Left lung (tissue), 10 donors: ENCODE measurements around the gene FAP. TPM values are rescaled to one million over a fixed set of nuclear protein-coding genes. Genes with fewer than 3 reads are reported as not detected.
A peak's percentile ranks its signal among the peaks of the same experiment; 100 is the strongest.

Experiments used
- ATAC-seq: fragments of 200-7000 bp; cut with Tn5 transposase; one replicate; pipeline ENCODE4 v1.9.1; 2020; ENCODE audit warnings: moderate library complexity
- DNase-seq, 4 donors: peaks; one replicate each; pipeline ENCODE4 v3.0.0-alpha.2; 2013 to 2020
- H3K27ac ChIP-seq, 2 donors: fragments of 200-600 bp; sonication (generic) in 1 of 2; one replicate each; pipeline versions ENCODE4 v1.5.0 to v1.8.0; 2020 to 2021
- H3K27me3 ChIP-seq, 2 donors: fragments of 200-600 bp; sonication (generic) in 1 of 2; one replicate each; pipeline versions ENCODE4 v1.5.0 to v1.8.0; 2020 to 2021
- H3K36me3 ChIP-seq, 2 donors: fragments of 200-600 bp; sonication (generic) in 1 of 2; one replicate each; pipeline versions ENCODE4 v1.5.0 to v1.8.0; 2020 to 2021
- H3K4me1 ChIP-seq, 2 donors: fragments of 200-600 bp; one replicate each; pipeline ENCODE4 v1.8.0; 2021
- H3K4me3 ChIP-seq, 2 donors: fragments of 200-600 bp; sonication (generic) in 1 of 2; one replicate each; pipeline versions ENCODE4 v1.5.0 to v1.8.0; 2020 to 2021; ENCODE audit warnings: mild to moderate bottlenecking in 1 of 2
- H3K9me3 ChIP-seq, 2 donors: fragments of 200-600 bp; sonication (generic) in 1 of 2; one replicate each; pipeline versions ENCODE4 v1.5.0 to v1.8.0; 2020 to 2021
- intact Hi-C, 2 donors: fragments of 100-400 bp; cut with DNase I; formaldehyde crosslinking; loops; one replicate each; pipeline versions ENCODE4 v1.11.2 to v1.14.2; 2022
- polyA plus RNA-seq, 6 donors: library from polyadenylated mRNA; unstranded; fragments of 120-200 nt; gene quantifications; one replicate each; pipeline ENCODE4 v1.2.1, GENCODE V29; 2013; ENCODE audit not compliant: insufficient read length in 6 of 6
- total RNA-seq, 2 donors: library from RNA; stranded (reverse); fragmentation: NEBNext Ultra II Directional; extraction: Animal tissue kit (Norgen Biotek cat#: 25700); gene quantifications; one replicate each; pipeline ENCODE4 v1.2.1, GENCODE V29; 2021
- TF ChIP-seq, protein P1 (sequence below), 2 donors: fragments of 200-600 bp; sonication (generic) in 1 of 2; IDR thresholded peaks; one replicate each; pipeline versions ENCODE4 v1.5.0 to v1.8.0; 2021; ENCODE audit warnings: antibody characterized with exemption in 2 of 2
- donor health status: DM: no; HTN: yes; CAD: no.
- donor health status: DM: no; HTN: no; CAD: no.

The FAP gene
- total and polyA plus RNA-seq, 8 donors: 15.0 to 43.7 (median 25.4) TPM

DNA sequence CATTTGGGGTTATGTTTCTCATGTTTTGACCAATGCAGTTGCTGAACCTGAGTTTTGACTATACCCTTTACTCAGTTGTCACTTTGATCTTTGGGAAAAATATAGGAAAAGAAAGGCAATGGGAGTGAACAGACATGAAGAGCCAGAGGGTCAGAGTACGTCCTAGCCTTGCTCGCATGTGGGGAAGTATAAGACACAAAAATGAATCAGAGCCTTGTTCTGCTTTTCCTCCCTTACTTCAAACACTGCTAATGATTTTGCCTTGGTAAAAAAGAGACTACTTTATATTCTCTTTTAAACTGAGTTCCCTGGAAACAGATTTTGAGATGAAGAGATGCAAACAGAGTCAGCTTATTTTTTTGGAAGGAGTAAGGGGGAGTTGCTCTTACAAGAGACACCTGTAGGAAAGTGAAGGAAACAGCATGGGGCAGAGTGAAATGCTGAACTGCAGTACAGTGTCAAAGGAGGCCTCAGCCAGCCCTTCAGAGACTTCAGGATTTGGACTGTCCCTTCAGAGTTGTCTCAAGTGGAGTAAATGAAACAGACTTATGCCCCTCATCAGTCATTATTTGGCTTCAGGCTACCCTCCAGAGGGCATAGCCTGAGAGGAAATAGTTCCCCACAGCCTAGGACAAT lies 11.1 kb upstream of the FAP start:
- Histone ChIP-seq H3K36me3 (no peaks in the 10 kb centered on the region), H3K4me3 (no peak overlapping the region), H3K27me3 (no peaks in the 10 kb centered on the region), H3K4me1 (peaks cover 5 to 25% of the 10 kb centered on the region in 2 donors), H3K27ac (no peak overlapping the region), H3K9me3 (peaks cover 0 to 3% of the 10 kb centered on the region in 2 donors)
- intact Hi-C loops: no loop called here
- no peak for DNase-seq
- ATAC-seq: no peak
- TF ChIP-seq, protein P1, sequence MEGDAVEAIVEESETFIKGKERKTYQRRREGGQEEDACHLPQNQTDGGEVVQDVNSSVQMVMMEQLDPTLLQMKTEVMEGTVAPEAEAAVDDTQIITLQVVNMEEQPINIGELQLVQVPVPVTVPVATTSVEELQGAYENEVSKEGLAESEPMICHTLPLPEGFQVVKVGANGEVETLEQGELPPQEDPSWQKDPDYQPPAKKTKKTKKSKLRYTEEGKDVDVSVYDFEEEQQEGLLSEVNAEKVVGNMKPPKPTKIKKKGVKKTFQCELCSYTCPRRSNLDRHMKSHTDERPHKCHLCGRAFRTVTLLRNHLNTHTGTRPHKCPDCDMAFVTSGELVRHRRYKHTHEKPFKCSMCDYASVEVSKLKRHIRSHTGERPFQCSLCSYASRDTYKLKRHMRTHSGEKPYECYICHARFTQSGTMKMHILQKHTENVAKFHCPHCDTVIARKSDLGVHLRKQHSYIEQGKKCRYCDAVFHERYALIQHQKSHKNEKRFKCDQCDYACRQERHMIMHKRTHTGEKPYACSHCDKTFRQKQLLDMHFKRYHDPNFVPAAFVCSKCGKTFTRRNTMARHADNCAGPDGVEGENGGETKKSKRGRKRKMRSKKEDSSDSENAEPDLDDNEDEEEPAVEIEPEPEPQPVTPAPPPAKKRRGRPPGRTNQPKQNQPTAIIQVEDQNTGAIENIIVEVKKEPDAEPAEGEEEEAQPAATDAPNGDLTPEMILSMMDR (IDR thresholded peaks at IDR 0.05): no peak

DNA sequence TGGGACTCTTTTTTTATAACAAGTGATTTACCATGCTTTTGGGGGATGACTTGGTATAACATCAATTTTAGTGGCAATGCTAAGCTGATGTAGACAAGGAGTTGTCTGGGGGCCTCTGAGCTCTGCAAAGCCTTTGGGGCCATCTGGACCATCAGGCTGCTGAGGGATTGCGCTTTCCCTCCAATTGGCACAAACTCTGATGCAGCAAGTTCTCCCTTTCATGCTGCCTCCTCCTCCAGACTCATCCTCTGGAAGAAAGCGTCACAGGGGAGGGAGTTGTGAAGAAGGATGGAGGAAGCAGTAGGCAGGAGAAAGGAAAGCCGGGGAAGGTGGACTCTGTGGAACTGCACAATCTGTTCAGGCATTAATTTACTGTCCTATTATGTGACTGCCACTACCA lies 10.2 kb upstream of the FAP start:
- TF ChIP-seq, protein P1 (IDR thresholded peaks at IDR 0.05): no peak
- H3K4me3 ChIP-seq: no peak overlapping the region
- ATAC-seq (no peak), DNase-seq (no peak)
- H3K9me3 ChIP-seq: peaks cover 0 to 3% of the 10 kb centered on the region in 2 donors
- H3K27me3 ChIP-seq: no peaks in the 10 kb centered on the region
- intact Hi-C loops: no loop called here
- H3K27ac ChIP-seq: no peak overlapping the region
- no peaks in the 10 kb centered on the region for H3K36me3 ChIP-seq
- H3K4me1 ChIP-seq: peaks cover 5 to 17% of the 10 kb centered on the region in 2 donors

DNA sequence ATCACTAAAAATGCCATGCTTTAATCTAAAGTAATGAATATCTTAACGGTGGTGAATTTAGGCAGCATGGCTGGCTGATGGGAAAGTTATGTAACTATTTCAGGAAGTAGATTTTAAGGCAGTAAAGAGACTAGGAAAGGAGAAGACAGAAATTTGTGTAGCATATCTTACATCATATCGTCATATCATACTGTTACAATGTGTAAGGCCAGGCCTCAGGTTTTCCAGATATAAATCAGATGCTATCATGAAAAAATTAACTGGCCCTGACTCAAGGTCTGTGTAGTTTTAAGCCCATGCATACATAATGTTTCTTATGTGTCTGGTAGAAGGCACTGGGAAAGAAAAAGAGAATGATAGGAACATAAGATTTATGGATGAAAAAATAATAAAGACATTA lies 8.9 kb upstream of the FAP start:
- intact Hi-C loops: no loop called here
- H3K4me1 ChIP-seq: peaks cover 0 to 6% of the 10 kb centered on the region in 2 donors
- no peaks in the 10 kb centered on the region for H3K36me3 ChIP-seq
- H3K27ac ChIP-seq: no peak overlapping the region
- no peak for ATAC-seq
- TF ChIP-seq, protein P1 (IDR thresholded peaks at IDR 0.05): no peak
- no peaks in the 10 kb centered on the region for H3K27me3 ChIP-seq
- no peak overlapping the region for H3K4me3 ChIP-seq
- no peak for DNase-seq
- H3K9me3 ChIP-seq: peaks cover 0 to 3% of the 10 kb centered on the region in 2 donors

DNA sequence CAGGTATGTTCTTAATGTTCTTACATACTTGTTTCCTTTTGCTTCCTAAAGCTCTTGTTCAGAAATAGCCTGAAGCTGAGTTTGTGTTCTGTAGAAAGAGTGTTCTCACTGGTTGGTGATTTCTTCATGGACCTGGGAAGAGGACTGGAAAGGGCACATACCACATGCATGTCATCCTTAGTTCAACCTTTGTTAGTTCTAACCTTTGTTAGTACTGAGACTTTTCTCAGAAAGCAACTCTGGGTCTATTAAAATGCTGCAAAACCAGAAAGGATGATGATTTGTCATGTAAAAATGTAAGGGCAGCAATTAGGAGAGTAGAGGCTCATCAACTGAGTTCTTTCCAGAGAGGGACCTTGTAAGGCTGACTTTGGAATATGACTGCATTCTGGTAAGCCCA lies 2.5 kb upstream of the FAP start:
- intact Hi-C loops: no loop called here
- DNase-seq: no peak
- H3K9me3 ChIP-seq: peaks cover 0 to 3% of the 10 kb centered on the region in 2 donors
- peak; percentile 18 for ATAC-seq
- H3K27me3 ChIP-seq: no peaks in the 10 kb centered on the region
- no peak overlapping the region for H3K4me3 ChIP-seq
- TF ChIP-seq, protein P1 (IDR thresholded peaks at IDR 0.05): no peak
- peak overlapping the region; percentile 74 to 88 for H3K27ac ChIP-seq
- H3K36me3 ChIP-seq: no peaks in the 10 kb centered on the region
- H3K4me1 ChIP-seq: peaks cover 6 to 14% of the 10 kb centered on the region in 2 donors

DNA sequence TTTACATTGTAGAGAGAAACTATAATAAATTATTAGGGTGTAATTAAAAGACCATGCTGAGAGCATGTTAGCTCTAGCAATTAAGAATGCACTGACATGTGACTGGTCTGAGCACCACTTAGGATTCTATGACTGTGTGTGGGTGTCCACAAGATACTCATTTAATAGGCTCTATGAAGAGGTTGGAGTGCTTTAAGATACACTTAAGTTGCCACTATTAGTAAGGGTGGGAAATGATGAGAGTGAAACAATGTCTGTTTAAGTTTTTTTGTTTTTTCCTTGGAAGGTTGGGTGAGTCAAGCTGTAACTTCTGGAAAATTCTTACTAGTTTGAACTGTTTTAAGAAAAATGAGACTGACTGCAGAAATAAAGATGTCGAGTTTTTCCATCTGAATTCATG lies 1.8 kb upstream of the FAP start:
- ATAC-seq (peak; percentile 78), DNase-seq (no peak)
- H3K9me3 ChIP-seq: peaks cover 0 to 2% of the 10 kb centered on the region in 2 donors
- intact Hi-C loops: no loop called here
- peak overlapping the region; percentile 74 to 88 for H3K27ac ChIP-seq
- peaks cover 6 to 14% of the 10 kb centered on the region in 2 donors for H3K4me1 ChIP-seq
- TF ChIP-seq, protein P1 (IDR thresholded peaks at IDR 0.05): no peak
- no peaks in the 10 kb centered on the region for H3K36me3 ChIP-seq
- no peaks in the 10 kb centered on the region for H3K27me3 ChIP-seq
- no peak overlapping the region for H3K4me3 ChIP-seq
